HG03066 (cell line): Measurements from ENCODE around the gene ST6GALNAC3.
"Not testable (repeated sequence)": the region's sequence is repeated elsewhere in the genome, so short reads cannot be mapped to it uniquely, and the experiment has no call there.

Experiments
- ATAC-seq: cut with Tn5 transposase; IDR thresholded peaks from one replicate; pipeline ENCODE4 v1.9.1; 2021; ENCODE audit warnings: low read depth; ENCODE audit not compliant: unreplicated experiment

ST6GALNAC3 gene

GRCh38 chr1:76074321-76075187, at the start of gene ST6GALNAC3:
Gene ST6GALNAC3 (plus strand): TSS chr1:76074746.
- ATAC-seq, result peak; percentile 75

GRCh38 chr1:76027341-76027740, 47.2 kb upstream of the ST6GALNAC3 start:
- no peak for ATAC-seq

- no peak for ATAC-seq
Observed at GRCh38 chr1:76029331-76029730, 45.2 kb upstream of the ST6GALNAC3 start.

- no peak for ATAC-seq
Observed at GRCh38 chr1:76031496-76031895, 43.0 kb upstream of the ST6GALNAC3 start.

GRCh38 chr1:76033800-76034475, 40.6 kb upstream of the ST6GALNAC3 start:
- ATAC-seq, result no peak

- ATAC-seq, result no peak
Observed at GRCh38 chr1:76035053-76035452, 39.5 kb upstream of the ST6GALNAC3 start.

- ATAC-seq, result no peak
Observed at GRCh38 chr1:76037324-76037723, 37.2 kb upstream of the ST6GALNAC3 start.

GRCh38 chr1:76038287-76039004, 36.1 kb upstream of the ST6GALNAC3 start:
- ATAC-seq, result no peak

GRCh38 chr1:76046149-76046548, 28.4 kb upstream of the ST6GALNAC3 start:
- ATAC-seq, result no peak

GRCh38 chr1:76048219-76048618, 26.3 kb upstream of the ST6GALNAC3 start:
- no peak for ATAC-seq

- ATAC-seq, result no peak
Observed at GRCh38 chr1:76048926-76049325, 25.6 kb upstream of the ST6GALNAC3 start.

- ATAC-seq, result no peak
Observed at GRCh38 chr1:76049498-76049897, 25.0 kb upstream of the ST6GALNAC3 start.

- ATAC-seq, result not testable (repeated sequence)
Observed at GRCh38 chr1:76050073-76050472, 24.5 kb upstream of the ST6GALNAC3 start.

GRCh38 chr1:76053021-76053420, 21.5 kb upstream of the ST6GALNAC3 start:
- ATAC-seq, result no peak

GRCh38 chr1:76054359-76054758, 20.2 kb upstream of the ST6GALNAC3 start:
- no peak for ATAC-seq

- no peak for ATAC-seq
Observed at GRCh38 chr1:76055987-76056386, 18.6 kb upstream of the ST6GALNAC3 start.

- no peak for ATAC-seq
Observed at GRCh38 chr1:76059451-76059850, 15.1 kb upstream of the ST6GALNAC3 start.

GRCh38 chr1:76065270-76065669, 9.3 kb upstream of the ST6GALNAC3 start:
- no peak for ATAC-seq

- no peak for ATAC-seq
Observed at GRCh38 chr1:76066394-76066793, 8.2 kb upstream of the ST6GALNAC3 start.

GRCh38 chr1:76068542-76068941, 6.0 kb upstream of the ST6GALNAC3 start:
- no peak for ATAC-seq

GRCh38 chr1:76068953-76069561, 5.5 kb upstream of the ST6GALNAC3 start:
- no peak for ATAC-seq
